NK-92 (cell line): ENCODE results near the gene ATP6V1G3.
"Not testable (repeated sequence)": the region's sequence is repeated elsewhere in the genome, so short reads cannot be mapped to it uniquely, and the experiment has no call there.

Experiments
- DNase-seq: peaks from one replicate; lab custom pipeline; 2025; ENCODE audit not compliant: unreplicated experiment; lab: John Stamatoyannopoulos, UW

Gene ATP6V1G3

GRCh38 chr1:198498103-198498385 is 42.4 kb downstream of the ATP6V1G3 start:
- no peak for DNase-seq

GRCh38 chr1:198497326-198498102 is 43.0 kb downstream of the ATP6V1G3 start:
- DNase-seq: no peak

- DNase-seq: no peak
Measured at GRCh38 chr1:198496216-198497143, 44.0 kb downstream of the ATP6V1G3 start.

GRCh38 chr1:198495631-198496030 is 44.8 kb downstream of the ATP6V1G3 start:
- no peak for DNase-seq

DNA sequence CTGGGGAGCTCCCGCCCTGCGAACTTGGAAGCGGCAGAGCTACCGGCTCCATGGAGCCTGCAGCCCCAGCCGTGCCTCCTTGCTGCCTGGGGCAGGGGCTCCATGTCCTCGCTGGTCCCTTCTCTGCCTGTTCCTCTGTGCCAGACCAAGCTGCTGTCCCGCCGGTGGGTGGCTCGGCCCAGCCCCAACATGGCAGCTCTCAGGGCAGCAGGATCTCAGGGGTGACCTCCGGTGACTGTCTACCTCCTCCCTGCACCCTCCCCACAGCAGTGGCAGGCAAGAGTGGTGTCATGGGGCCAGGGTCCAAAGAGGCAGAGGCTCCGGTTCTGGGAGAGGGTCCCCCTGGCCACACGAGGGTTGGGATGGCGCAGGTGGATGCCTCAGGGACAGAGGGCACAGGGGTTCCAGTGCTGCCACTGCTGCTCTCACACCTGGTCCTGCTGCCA is 45.8 kb downstream of the ATP6V1G3 start:
- DNase-seq: no peak

DNA sequence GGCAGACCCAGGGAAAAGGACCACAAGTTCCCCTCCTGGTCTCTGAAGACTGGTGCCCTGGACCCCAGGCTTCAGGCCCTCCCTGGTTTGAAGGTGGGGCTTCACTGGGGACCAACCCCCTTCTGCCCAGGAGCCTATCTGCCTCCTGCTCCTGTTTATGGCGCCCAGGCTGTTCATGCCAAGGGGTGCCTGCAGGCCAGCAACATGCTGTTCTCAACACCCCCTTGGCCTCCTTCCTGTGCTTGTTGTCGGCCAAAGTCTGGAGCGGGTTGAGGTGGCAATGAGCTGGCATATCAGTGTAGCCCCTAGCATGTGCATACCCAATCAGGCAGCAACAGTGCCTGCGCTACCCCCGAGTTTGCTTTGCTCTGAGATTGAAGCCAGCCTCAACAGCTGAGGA is 46.3 kb downstream of the ATP6V1G3 start:
- DNase-seq: no peak

DNA sequence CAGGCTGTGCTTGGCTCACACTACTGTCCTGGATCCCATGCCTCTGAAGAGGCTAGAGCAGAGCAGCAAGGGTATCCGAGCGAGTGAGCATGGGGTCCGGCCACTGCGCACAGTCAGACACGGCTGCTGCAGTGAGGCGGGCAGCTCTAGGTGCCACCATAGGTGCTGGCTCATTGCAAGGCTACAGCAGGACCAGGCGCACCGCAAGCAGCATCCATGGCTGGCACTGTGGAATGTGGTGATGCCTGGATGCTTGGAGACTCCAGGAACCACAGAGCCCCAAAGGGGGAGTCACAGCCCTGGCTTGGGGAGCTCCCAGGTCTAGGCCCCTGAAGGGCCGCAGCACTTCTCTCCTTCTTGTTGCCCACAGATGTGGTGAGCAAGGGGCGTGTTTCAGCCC is 47.2 kb downstream of the ATP6V1G3 start:
- no peak for DNase-seq

GRCh38 chr1:198492872-198493271 is 47.6 kb downstream of the ATP6V1G3 start:
- DNase-seq: no peak

- DNase-seq: no peak
Measured at GRCh38 chr1:198491596-198491995, 48.9 kb downstream of the ATP6V1G3 start.

DNA sequence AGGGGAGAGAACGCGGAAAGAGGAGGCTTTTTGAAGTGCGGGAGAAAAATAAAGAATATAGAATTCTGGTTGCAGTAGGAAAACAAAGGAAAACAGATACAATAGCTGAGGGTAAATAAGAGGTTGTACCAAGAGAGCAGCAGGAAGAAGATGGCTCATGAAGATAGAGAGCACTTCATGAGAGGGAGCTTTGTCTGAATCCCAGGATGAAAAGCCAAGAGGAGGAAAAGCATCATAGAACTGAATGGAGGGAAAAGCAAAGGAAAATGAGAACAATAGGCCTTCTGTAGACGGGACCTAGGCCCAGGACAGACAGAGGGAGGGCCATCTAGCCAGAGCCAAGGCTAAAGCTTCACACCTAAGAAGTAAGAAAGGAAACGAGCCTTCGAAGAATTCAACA is 49.5 kb downstream of the ATP6V1G3 start:
- no peak for DNase-seq

GRCh38 chr1:198490224-198490623 is 50.3 kb downstream of the ATP6V1G3 start:
- no peak for DNase-seq

DNA sequence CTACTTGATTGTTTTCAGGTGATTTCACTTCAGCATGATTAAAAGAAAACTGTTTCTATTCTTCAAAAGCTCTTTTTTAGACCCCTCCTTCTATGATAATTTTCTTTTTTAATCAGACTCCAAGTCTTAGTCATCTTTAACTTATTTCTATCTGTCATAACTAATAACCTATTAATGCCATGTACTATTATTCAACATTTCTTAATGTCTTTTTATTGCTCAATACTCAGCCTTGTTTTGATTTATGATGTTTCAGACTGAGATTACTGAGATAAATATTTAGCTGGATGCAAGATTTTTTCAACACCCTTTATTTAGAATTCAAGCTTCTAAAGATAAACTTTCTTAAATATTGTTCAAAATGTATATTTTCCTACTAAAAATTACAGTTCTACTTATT is 53.6 kb downstream of the ATP6V1G3 start:
- DNase-seq: no peak

GRCh38 chr1:198483645-198484044 is 56.8 kb downstream of the ATP6V1G3 start:
- no peak for DNase-seq

DNA sequence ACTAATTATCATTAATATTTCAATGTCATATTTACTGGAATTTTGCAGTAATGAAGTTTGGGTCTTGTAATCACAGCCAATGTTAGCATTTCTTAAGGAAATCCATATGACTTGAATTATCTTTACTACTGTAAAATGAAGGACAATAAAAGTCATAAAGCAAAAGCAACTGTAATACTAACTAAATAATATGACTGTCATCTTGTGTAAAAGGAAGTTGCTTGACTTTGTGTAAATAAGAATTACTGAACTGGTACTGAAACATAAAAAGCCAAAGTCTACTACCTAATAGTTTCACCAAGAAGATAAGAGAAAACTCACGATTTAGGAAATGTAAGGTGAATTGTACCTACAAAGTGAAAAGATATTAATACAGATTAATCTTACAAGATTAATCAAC is 57.5 kb downstream of the ATP6V1G3 start:
- DNase-seq: no peak

GRCh38 chr1:198481661-198482060 is 58.8 kb downstream of the ATP6V1G3 start:
- no peak for DNase-seq

- DNase-seq: no peak
Measured at GRCh38 chr1:198480876-198481275, 59.6 kb downstream of the ATP6V1G3 start.

DNA sequence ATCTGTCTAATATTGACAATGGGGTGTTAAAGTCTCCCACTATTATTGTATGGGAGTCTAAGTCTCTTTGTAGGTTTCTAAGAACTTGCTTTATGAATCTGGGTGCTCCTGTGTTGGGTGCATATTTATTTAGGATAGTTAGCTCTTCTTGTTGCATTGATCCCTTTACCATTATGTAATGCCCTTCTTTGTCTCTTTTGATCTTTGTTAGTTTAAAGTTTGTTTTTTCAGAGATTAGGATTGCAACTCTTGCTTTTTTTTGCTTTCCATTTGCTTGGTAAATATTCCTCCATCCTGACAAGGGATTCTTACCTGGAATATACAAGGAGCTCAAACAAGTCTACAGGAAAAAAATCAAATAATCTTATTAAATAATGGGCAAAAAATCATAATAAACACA is 63.1 kb downstream of the ATP6V1G3 start:
- DNase-seq: not testable (repeated sequence)
